ENCODE measurements around the gene FOXP1. TPM values are rescaled to one million over a fixed set of nuclear protein-coding genes. Genes with fewer than 3 reads are reported as not detected.
"Not testable (repeated sequence)": the region's sequence is repeated elsewhere in the genome, so short reads cannot be mapped to it uniquely, and the experiment has no call there.

Gene FOXP1
- total RNA-seq, 1 donor from 2014 or later = 41.2 TPM

GRCh38 chr3:71025516-71025915 is 558.0 kb downstream of the FOXP1 start:
- Histone ChIP-seq H3K27ac (replicated peaks) (no peak overlapping the region), H3K9me3 (replicated peaks) (no peaks in the 10 kb centered on the region), H3K4me1 (peaks cover 59% of the 10 kb centered on the region), H3K27me3 (ENCODE audit: low read depth) (no peaks in the 10 kb centered on the region), H3K4me3 (no peak overlapping the region), H3K36me3 (peaks cover 13% of the 10 kb centered on the region)
- intact Hi-C loops (cut with micrococcal nuclease) = no loop called here
- TF ChIP-seq CTCF (IDR thresholded peaks at IDR 0.05; ENCODE audit: borderline replicate concordance) = no peak
- no peak for DNase-seq

DNA sequence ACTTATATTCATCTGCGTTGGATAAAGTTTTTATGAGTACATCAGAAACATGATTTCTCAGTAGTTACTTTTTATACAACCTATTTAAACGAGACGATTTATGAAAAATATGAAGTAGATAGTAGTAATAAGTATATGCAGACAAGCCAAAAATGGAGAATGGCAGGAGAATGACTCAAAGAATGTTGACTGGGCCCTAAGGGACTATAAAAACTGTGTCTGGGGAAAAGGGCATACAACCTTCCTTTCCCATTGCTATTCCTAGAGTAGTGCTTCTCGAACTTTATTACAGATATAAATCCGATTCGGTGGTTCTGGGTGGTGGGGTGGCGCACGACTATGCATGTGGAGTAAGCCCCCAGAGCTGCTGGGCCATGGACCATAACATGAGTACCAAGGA is 558.5 kb downstream of the FOXP1 start:
- no peak for DNase-seq
- Histone ChIP-seq H3K4me3 (no peak overlapping the region), H3K4me1 (peaks cover 56% of the 10 kb centered on the region), H3K9me3 (replicated peaks) (no peaks in the 10 kb centered on the region), H3K27me3 (ENCODE audit: low read depth) (no peaks in the 10 kb centered on the region), H3K36me3 (peaks cover 13% of the 10 kb centered on the region), H3K27ac (replicated peaks) (no peak overlapping the region)
- intact Hi-C loops (cut with micrococcal nuclease) = no loop called here
- no peak for TF ChIP-seq CTCF (IDR thresholded peaks at IDR 0.05; ENCODE audit: borderline replicate concordance)

DNA sequence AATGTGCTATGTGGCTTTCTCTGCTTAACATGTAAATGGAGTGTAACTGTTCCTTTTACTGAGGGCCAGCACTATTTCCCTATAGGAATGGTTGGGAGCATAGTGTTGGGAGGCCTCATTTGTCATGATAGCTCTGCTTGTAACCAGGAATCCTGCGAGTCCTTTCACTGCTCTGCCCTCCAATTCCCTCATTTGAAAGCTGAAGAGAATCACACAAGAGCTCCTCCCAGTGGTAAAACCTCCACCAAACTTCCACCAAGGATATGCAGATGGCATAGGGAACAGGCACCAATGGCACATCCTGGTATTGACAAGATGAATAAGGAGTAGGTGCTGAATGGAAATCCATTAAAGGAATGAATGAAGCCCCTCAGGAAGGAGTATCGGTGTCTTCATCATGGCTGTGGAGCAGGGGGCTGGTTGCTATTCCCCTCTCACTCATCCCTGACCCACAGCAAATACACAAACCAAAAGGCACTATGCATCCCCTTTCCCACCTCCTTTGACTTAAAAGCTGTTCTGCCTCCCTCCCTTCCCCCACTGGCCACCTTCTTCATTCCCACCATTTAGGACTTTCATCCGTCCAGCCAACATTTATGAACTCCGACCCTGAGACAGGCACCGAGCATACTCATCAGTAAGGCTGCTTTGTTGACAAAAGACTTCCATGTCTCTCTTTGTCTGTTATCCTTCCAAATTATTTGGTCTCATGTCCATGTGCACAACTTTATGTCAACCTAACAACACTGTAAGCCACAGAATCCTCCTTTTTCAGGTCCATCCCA is 560.8 kb downstream of the FOXP1 start:
- H3K4me3 ChIP-seq = no peak overlapping the region
- peak; percentile 38 for TF ChIP-seq CTCF (IDR thresholded peaks at IDR 0.05; ENCODE audit: borderline replicate concordance)
- intact Hi-C loops (cut with micrococcal nuclease) = no loop called here
- DNase-seq = no peak
- H3K36me3 ChIP-seq = no peaks in the 10 kb centered on the region
- H3K27me3 ChIP-seq (ENCODE audit: low read depth) = no peaks in the 10 kb centered on the region
- H3K9me3 ChIP-seq (replicated peaks) = no peaks in the 10 kb centered on the region
- peaks cover 56% of the 10 kb centered on the region for H3K4me1 ChIP-seq
- H3K27ac ChIP-seq (replicated peaks) = no peak overlapping the region

DNA sequence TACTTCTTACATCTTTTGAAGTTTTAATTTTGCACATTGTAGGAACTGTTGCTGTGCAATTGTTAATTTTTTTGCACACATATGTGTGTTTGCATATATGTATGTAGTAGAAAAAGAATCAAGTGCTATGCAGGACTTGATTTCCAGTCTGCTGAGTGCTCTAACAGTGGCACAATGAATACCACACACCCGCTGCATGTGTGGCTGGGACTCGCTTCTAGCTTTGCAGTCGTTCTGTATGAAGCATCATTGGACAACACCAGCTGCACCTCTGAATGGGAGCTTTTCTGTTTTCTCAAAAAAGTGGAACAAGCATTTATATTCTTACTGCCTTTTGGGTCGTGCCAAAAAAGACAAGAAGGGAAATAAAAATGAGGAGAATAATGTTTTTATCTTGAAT is 564.7 kb downstream of the FOXP1 start:
- Histone ChIP-seq H3K27me3 (ENCODE audit: low read depth) (no peaks in the 10 kb centered on the region), H3K27ac (replicated peaks) (peak overlapping the region; percentile 6), H3K4me1 (peaks cover 41% of the 10 kb centered on the region), H3K4me3 (no peak overlapping the region), H3K9me3 (replicated peaks) (no peaks in the 10 kb centered on the region), H3K36me3 (peaks cover 16% of the 10 kb centered on the region)
- intact Hi-C loops (cut with micrococcal nuclease) = no loop called here
- no peak for TF ChIP-seq CTCF (IDR thresholded peaks at IDR 0.05; ENCODE audit: borderline replicate concordance)
- DNase-seq = no peak

DNA sequence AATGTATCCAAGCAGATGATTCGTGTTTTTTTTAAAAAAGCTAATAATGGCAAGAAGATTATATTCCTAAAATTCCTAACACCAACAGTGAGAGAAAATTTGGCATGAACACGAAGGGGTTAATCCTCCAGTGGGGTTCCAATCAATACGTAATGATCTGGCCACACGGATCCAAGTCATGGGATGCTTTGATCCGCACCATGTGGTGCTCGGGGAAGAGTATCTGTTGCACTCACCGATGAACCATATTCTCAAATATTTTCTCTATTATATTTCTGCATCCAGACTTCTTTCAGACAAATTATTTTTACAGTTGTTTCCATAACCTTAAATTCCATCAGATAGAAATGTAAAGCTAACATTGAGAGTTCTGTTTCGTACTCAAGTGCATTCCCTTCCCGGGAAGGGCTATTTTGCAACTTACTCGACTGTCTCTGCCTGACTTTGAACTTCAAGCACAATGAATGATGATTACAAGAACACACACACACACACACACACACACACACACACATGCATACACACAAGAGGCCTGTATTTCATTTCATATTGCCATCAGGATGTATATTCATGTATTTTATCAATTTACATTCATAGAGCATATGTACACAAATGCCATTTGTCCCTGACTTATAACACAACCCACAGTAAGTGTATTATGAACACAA is 567.2 kb downstream of the FOXP1 start:
- H3K27me3 ChIP-seq (ENCODE audit: low read depth) = no peaks in the 10 kb centered on the region
- H3K4me1 ChIP-seq = peaks cover 43% of the 10 kb centered on the region
- no peak overlapping the region for H3K4me3 ChIP-seq
- H3K27ac ChIP-seq (replicated peaks) = peak overlapping the region; percentile 7
- intact Hi-C loops (cut with micrococcal nuclease) = no loop called here
- H3K36me3 ChIP-seq = peaks cover 16% of the 10 kb centered on the region
- no peaks in the 10 kb centered on the region for H3K9me3 ChIP-seq (replicated peaks)
- TF ChIP-seq CTCF (IDR thresholded peaks at IDR 0.05; ENCODE audit: borderline replicate concordance) = no peak
- DNase-seq = no peak

DNA sequence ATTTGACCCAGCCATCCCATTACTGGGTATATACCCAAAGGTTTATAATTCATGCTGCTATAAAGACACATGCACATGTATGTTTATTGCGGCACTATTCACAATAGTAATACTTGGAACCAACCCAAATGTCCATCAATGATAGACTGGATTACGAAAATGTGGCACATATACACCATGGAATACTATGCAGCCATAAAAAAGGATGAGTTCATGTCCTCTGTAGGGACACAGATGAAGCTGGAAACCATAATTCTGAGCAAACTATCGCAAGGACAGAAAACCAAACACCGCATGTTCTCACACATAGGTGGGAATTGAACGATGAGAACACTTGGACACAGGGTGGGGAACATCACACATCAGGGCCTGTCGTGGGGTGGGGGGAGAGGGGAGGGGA is 568.9 kb downstream of the FOXP1 start:
- H3K9me3 ChIP-seq (replicated peaks); H3K4me3 ChIP-seq; H3K27me3 ChIP-seq (ENCODE audit: low read depth); intact Hi-C loops (cut with micrococcal nuclease); H3K27ac ChIP-seq (replicated peaks); DNase-seq: not testable (repeated sequence)
- Histone ChIP-seq H3K36me3 (peaks cover 16% of the 10 kb centered on the region), H3K4me1 (peaks cover 32% of the 10 kb centered on the region)
